Left colon (tissue), 2 donors: ENCODE data around the gene ANKRD6. TPM values are rescaled to one million over a fixed set of nuclear protein-coding genes. Genes with fewer than 3 reads are reported as not detected.
A peak's percentile ranks its signal among the peaks of the same experiment; 100 is the strongest.
"Not testable (repeated sequence)": the region's sequence is repeated elsewhere in the genome, so short reads cannot be mapped to it uniquely, and the experiment has no call there.

Experiments
- ATAC-seq: fragments of 200-7000 bp; cut with Tn5 transposase; one replicate; pipeline ENCODE4 v1.9.1; 2020; ENCODE audit warnings: mild to moderate bottlenecking, moderate library complexity
- DNase-seq, 2 donors: peaks; one replicate each; pipeline ENCODE4 v3.0.0-alpha.2; 2020
- intact Hi-C, 2 donors: fragments of 100-400 bp; cut with DNase I in 1 of 2; cut with micrococcal nuclease in 1 of 2; formaldehyde crosslinking; loops; one replicate each; pipeline versions ENCODE4 v1.11.2 to v1.14.0; 2022; cut with DNase I, micrococcal nuclease
- total RNA-seq, 2 donors: library from RNA; stranded (reverse); fragmentation: NEBNext Ultra II Directional; extraction: Animal tissue kit (Norgen Biotek cat#: 25700); gene quantifications; one replicate each; pipeline ENCODE4 v1.2.1, GENCODE V29; 2021
- donor health status: DM: no; HTN: no; CAD: no.
- donor health status: DM: yes; HTN: yes; CAD: no.

The ANKRD6 gene
- total RNA-seq, 2 donors from 2014 or later: 2.7 to 3.1 TPM

- intact Hi-C loops: loop anchor here in 1 of 2 donors (5.0 kb wide), 1 partner anchor 180 kb away; the partner anchor contains the start of gene ANKRD6
- ATAC-seq (no peak), DNase-seq (no peak)
Measured at GRCh38 chr6:89612121-89612520, 179.2 kb downstream of the ANKRD6 start.

GRCh38 chr6:89613790-89614189, 180.8 kb downstream of the ANKRD6 start:
- intact Hi-C loops: loop anchor here in 1 of 2 donors (5.0 kb wide), 1 partner anchor 181 kb away; the partner anchor contains the start of gene ANKRD6
- no peak for DNase-seq

GRCh38 chr6:89615882-89616281, 182.9 kb downstream of the ANKRD6 start:
- intact Hi-C loops: no loop called here
- ATAC-seq: no peak
- DNase-seq: no peak

More at GRCh38 chr6:89613790-89614189, 180.8 kb downstream of the ANKRD6 start:
- no peak for ATAC-seq

- no peak for DNase-seq
- intact Hi-C loops: no loop called here
- no peak for ATAC-seq
Measured at GRCh38 chr6:89616531-89616930, 183.6 kb downstream of the ANKRD6 start.

GRCh38 chr6:89618026-89618425, 185.1 kb downstream of the ANKRD6 start:
- DNase-seq (no peak), ATAC-seq (no peak)
- intact Hi-C loops: no loop called here

GRCh38 chr6:89619567-89619966, 186.6 kb downstream of the ANKRD6 start:
- DNase-seq (no peak), ATAC-seq (no peak)
- intact Hi-C loops: no loop called here

- DNase-seq: no peak
- intact Hi-C loops: no loop called here
Measured at GRCh38 chr6:89623749-89624148, 190.8 kb downstream of the ANKRD6 start.

GRCh38 chr6:89630488-89630887, 197.5 kb downstream of the ANKRD6 start:
- no peak for ATAC-seq
- no peak for DNase-seq
- intact Hi-C loops: no loop called here

More at GRCh38 chr6:89623749-89624148, 190.8 kb downstream of the ANKRD6 start:
- ATAC-seq: no peak

- DNase-seq, intact Hi-C loops, ATAC-seq: not testable (repeated sequence)
Measured at GRCh38 chr6:89636412-89636811, 203.5 kb downstream of the ANKRD6 start.

GRCh38 chr6:89637960-89638319, 205.0 kb downstream of the ANKRD6 start:
- intact Hi-C loops: no loop called here
- ATAC-seq (no peak), DNase-seq (no peak)

- ATAC-seq (peak; percentile 97), DNase-seq (peak; percentile 95)
- intact Hi-C loops: no loop called here
Measured at GRCh38 chr6:89638320-89639195, 205.6 kb downstream of the ANKRD6 start, which contains the start of gene LYRM2. Gene LYRM2 (minus strand): TSS chr6:89638747. CDS start chr6:89638716, 31 bp downstream.

- ATAC-seq: no peak
- intact Hi-C loops: no loop called here
- no peak for DNase-seq
Measured at GRCh38 chr6:89640804-89641203, 207.9 kb downstream of the ANKRD6 start.

GRCh38 chr6:89641581-89641980, 208.6 kb downstream of the ANKRD6 start:
- ATAC-seq, intact Hi-C loops, DNase-seq: not testable (repeated sequence)

GRCh38 chr6:89642956-89643355, 210.0 kb downstream of the ANKRD6 start:
- ATAC-seq (no peak), DNase-seq (no peak)
- intact Hi-C loops: no loop called here

GRCh38 chr6:89643406-89643805, 210.5 kb downstream of the ANKRD6 start:
- DNase-seq (no peak), ATAC-seq (peak; percentile 32)
- intact Hi-C loops: no loop called here

- no peak for DNase-seq
- ATAC-seq: peak; percentile 54
- intact Hi-C loops: no loop called here
Measured at GRCh38 chr6:89644864-89645263, 211.9 kb downstream of the ANKRD6 start.

GRCh38 chr6:89649682-89650081, 216.7 kb downstream of the ANKRD6 start:
- DNase-seq (no peak), ATAC-seq (peak; percentile 52)
- intact Hi-C loops: no loop called here

GRCh38 chr6:89650579-89650978, 217.6 kb downstream of the ANKRD6 start:
- ATAC-seq (no peak), DNase-seq (no peak)
- intact Hi-C loops: no loop called here

- intact Hi-C loops: no loop called here
- DNase-seq: no peak
- no peak for ATAC-seq
Measured at GRCh38 chr6:89655122-89655521, 222.2 kb downstream of the ANKRD6 start.

- DNase-seq (no peak), ATAC-seq (peak; percentile 38)
- intact Hi-C loops: no loop called here
Measured at GRCh38 chr6:89657445-89658158, 224.7 kb downstream of the ANKRD6 start.
